ENCODE measurements around the gene DNM3.

GRCh38 chr1:172394141-172394751 is 552.9 kb downstream of the DNM3 start:
- TF ChIP-seq TFAP4 (CRISPR knock-in tag; IDR thresholded peaks at IDR 0.05; ENCODE audit: borderline replicate concordance), result no peak
- no peak for TF ChIP-seq CTCF (IDR thresholded peaks at IDR 0.05 in 2 of 3, conservative IDR thresholded peaks at IDR 0.05 in 1 of 3; ENCODE audit: insufficient read depth in 2 of 3, low read depth in 1 of 3, low read length in 3 of 3)
- TF ChIP-seq FOXJ3 (CRISPR knock-in tag; IDR thresholded peaks at IDR 0.05), result no peak
- no peak for TF ChIP-seq EZH2 (IDR thresholded peaks at IDR 0.05; ENCODE audit: borderline replicate concordance, low read depth, low read length)
